Left renal pelvis (tissue), 4 donors: ENCODE data around the gene EFCAB8. TPM values are rescaled to one million over a fixed set of nuclear protein-coding genes. Genes with fewer than 3 reads are reported as not detected.
A peak's percentile ranks its signal among the peaks of the same experiment; 100 is the strongest.

Experiments used
- DNase-seq, 4 donors: peaks; one replicate each; pipeline ENCODE4 v3.0.0-alpha.2; 2013; ENCODE audit warnings: low read depth in 4 of 4, low spot score in 3 of 4
- polyA plus RNA-seq, 4 donors: library from polyadenylated mRNA; unstranded; fragments of 120-200 nt; gene quantifications; one replicate each; pipeline ENCODE4 v1.2.1, GENCODE V29; 2013; ENCODE audit not compliant: insufficient read length in 4 of 4

The EFCAB8 gene
- polyA plus RNA-seq, 4 donors: 0.20 to 0.29 (median 0.20) TPM; not detected in 1

DNA sequence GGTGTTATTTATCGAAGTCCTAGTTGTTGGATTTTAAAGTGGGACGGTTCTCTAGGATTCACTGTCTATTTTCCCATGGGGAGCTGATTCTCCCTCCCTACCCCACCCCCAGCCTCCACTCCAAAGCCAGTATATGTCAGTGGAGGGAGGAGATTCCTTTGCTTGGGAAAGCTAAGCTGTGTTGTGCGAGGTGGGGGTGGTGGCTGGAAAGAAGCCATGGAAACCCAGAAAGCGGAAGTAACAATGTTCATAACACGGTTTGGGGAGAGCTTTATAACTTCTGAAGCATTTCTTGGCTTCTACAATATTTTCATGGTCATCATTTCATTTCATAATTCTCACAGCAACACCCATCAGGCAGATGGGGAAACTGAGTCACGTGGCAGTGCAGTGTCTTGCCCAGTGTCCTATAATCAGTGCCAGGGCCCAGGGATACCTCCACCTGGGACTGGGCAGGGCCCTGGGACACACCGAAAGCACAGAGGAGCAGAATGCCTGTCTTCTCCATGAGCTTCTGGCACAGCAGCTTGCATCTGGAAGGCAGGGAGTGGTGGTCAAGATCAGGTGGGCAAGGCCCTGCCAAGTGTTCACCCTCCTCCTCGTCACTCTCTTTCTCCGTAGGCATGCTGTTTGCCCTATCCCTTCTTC, 141.0 kb downstream of the EFCAB8 start:
- no peak for DNase-seq

DNA sequence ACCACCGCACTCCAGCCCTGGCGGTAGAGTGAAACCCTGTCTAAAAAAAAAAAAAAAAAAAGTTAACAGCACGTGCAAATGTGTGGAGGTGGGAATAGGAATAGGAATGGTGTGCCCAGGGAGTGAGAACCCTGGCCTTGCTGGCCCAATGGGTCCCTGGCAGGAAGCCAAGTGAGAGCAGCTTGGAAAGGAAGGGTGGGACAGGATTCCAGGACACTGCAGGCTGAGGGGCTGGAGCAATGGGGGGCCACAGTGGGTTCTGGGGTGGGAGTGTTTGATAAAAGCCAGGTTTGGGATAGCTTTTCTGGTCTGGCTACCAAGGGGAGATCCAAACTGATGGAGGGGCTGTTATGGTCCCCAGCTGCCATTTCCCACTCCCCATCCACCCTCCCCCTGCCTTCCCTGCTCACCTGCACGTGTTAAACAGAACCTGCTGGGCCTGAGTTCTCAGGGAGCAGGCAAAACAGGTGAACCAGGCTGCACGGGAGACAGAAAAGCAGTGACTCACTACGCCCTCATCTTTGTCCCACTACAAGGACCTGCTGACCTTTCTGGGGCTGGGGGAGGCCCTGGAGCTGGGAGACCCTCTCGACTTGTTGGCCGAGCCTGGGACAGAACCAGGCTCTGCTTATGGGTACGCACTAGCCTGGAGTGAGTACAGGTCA, 142.2 kb downstream of the EFCAB8 start:
- no peak for DNase-seq

DNA sequence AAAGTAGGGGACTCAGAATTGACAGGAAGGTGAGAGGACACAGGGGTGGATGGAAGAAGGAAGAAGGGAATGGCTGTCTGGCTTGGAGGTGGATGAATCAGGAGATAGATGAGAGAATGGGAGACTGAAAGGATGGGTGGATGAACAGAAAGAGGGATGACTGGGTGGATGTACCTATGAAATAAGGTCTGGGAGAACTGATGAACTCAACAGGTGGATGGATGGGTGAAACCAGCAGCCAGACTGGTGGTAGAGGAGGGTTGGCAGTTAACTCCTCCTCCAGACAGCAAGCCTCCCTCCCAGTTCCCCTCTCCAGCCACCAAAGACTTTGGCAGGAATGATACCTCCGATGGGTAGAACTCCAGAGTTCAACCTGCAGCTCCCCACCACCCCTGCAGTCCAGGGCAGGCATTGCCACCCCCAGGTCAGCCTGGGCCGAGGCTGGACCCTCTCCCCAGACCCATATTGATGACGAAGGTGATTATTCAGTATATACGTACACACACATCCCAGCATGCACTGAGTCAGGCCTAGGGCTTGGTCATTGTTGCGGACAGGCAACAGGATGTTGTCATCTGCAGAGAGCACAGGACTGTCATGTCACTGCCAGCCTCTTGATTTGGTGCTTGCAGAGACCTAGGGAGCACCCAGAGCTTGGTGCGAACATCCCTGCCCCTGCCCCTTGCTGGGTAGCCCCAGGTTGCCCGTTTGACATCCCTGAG, 143.5 kb downstream of the EFCAB8 start:
- DNase-seq: no peak

DNA sequence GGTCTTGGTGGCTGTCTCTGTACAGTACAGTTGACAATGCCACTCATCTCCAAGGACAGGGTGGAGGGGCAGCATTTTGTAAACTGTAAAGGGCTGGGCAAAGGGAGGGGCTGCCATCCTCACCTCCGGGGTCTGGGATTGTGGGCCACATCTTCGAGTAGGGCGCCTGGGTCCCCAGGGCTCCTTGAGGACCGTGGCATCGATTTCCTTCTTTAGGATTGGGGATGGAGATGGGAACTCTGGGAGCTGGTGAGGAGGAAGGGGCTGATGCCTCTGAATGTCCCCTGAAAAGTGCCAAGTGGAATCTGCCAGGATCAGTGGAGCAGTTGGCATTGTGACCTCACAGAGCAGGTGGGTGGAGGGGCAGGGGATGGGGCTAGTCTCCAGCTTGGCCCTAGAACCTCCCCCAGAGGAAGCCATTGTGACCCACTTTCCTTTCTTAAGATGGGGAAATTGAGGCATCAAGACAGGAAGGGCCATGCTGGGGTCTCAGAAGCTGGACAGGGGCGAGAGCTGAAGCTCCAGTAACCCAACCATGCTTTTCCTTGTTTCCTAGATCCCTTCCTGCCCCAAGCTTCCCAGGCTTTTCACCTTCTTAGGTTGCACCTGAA, 145.5 kb downstream of the EFCAB8 start, which contains the start of gene SUN5:
TSS of gene SUN5 (minus strand) at position 293 of the 611 bp plus-strand sequence. CDS start at position 200, 93 bp downstream.
- no peak for DNase-seq

DNA sequence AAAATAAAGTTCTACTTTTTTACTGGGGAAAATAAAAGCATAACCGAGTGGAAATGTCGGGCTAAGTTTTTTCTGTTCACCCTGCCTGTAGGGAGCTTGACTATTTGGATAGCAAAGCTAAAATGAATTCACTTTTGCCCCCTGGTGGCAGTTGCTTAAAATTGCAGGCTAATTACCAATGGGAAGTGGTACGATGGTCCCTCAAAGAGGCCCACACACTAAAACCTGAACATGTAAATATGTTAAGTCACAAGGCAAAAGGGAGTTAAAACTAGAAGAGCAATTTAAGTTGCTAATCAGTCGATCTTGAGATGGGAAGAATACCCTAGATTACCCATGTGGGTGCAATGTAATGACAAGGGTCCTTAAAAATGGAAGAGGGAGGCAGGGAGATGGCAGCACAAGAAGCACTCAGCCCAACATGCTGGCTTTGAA, 146.4 kb downstream of the EFCAB8 start:
- no peak for DNase-seq

DNA sequence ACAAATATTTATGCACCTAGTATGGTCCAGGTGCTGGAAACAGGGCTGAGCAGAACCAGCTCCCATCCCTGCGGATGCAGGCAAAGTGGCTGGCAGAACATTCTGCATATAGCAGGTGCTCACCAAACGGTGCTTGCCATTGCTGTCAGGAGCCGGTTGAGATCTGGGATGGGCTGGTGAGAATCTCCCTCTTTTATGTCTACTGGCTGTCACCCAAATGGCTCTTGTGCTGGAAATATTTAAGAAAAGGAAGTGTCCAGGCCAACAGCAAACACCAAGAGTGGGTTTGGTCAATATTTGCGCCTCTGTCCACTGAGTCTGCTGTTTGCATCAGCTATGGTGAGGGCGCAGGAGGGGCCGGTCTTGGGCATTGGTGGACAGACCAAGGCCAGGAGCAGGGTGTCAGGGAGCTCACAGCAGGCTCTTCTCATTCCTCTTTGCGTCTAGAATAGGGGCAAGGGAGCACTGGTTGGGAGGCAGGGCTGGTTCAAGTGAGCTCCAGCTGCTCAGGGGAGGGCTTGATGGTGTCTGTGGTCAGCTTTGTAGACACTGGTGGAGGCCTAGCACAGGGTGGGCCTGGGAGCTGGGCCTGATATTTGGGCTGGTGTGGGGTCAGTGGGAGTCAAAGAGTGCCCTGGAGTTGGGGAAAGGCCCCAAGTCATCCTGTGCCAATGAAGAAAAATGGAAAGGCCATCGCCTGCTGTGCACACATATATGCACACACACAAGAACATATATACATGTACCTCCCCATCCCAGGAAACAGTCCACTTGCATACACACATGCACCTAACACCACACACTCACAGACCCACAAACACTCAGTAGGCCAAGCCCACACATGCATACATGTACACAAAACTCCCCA, 147.4 kb downstream of the EFCAB8 start:
- no peak for DNase-seq

DNA sequence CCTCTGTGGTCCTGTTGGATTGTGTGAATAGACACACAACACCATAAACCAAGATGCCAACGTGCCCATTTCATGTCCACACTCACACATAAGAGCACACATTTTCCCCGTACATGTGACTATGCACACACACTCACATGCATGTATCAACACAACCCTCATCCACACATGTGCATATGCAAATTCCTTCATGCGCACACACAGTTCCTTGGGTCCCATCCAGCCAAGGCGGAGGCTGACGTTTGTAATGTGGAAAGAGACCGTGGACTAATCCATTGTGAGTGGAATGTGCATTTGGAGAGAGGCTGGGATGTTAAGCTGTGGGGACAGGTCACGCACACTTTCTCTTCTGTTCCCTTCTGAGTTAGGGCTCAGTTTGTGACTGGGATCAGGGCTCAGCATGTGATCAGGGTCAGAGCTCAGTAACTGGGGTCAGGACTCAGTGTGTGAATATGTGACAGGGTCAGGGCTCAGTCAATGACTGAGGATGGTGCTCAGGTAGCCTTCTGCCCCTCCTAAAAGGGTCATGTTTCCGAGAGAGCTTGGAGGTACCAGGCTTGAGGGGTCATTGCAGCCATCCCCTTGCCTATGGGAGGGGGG, 148.2 kb downstream of the EFCAB8 start:
- DNase-seq: no peak

DNA sequence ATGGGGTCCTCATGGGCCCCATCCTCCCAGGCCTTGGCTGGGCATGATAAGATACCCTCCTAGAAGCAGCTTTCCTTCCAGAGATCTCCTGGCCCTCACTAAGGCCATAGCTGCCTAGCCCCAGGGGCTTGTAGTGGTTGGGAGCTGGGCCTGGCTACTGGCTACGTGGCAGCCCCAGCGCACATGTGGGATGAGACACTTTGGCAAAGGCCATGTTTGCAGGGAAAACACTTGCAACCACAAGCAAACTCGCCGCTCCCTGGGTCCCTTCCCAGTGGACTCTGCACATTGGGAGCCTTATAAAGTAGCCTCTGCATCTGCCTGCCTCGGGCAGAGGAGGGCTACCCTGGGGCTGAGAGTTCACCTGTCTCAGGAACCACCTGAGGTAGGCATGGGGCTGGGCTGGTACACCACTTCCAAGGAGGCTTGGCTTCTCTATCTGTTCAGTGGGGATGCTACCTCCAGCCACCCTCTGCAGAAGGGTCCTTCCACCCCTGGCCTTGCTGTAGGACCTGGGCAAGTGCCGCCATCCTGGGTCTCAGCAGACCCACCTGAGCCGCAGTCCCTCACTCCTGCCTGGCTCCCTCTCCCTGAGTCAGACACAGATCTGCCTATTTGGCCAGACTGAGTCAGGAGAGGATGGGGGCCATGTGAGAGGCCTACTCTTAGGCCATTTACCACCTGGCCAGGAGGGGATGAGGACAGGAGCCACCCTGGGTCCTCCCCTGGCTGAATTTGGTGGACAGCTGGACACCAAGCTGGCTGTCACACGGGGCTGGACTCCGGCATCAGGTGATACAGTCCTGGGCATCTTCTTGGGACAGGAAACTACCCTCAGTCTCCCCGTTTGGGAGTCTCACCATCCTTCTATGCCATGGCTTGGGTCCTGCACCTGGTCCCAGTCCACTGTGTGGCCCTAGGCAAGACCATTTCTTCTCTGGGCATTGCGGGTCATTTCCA, 148.9 kb downstream of the EFCAB8 start, which contains the start of gene BPIFB2:
TSS of gene BPIFB2 (plus strand) at position 329 of the 960 bp plus-strand sequence. CDS start 871 bp downstream, outside the sequence.
- DNase-seq: no peak

DNA sequence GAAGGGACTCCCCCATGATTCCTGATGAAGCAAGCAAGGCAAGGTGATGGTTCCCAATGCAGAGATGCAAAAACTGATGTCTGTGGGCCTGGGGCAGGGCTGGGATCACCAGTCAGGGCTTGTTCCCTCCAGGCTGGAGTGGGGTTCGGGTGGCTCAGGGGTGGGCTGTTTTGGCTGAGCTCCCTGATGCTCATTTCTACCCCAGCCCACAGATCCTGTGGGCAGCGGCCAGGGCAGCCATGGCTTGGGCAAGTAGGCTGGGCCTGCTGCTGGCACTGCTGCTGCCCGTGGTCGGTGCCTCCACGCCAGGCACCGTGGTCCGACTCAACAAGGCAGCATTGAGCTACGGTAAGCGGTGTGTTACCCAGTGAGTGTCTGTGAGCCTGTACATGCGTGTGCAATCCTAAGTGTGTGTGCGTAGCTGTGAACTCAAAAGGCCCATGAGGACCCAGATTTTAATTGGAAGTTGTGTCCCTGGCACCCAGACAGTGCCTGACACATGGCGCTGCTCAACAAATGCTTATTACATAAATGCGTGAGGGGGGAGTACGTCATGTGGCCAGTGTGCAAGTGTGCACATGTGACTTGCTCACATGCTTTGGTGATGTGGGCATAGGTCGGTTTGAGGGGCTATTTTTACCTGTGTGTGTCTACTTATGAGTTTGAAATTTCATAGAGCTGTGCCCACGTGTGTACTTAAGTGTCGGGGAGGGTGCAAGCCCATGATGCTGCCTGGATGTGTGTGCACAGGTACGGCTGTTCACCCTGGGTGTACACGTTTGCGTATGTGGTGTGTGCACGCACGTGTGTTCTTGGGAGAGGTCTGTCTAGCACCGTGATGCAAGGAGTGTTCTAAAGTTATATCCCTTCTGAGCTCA, 149.9 kb downstream of the EFCAB8 start:
- no peak for DNase-seq

DNA sequence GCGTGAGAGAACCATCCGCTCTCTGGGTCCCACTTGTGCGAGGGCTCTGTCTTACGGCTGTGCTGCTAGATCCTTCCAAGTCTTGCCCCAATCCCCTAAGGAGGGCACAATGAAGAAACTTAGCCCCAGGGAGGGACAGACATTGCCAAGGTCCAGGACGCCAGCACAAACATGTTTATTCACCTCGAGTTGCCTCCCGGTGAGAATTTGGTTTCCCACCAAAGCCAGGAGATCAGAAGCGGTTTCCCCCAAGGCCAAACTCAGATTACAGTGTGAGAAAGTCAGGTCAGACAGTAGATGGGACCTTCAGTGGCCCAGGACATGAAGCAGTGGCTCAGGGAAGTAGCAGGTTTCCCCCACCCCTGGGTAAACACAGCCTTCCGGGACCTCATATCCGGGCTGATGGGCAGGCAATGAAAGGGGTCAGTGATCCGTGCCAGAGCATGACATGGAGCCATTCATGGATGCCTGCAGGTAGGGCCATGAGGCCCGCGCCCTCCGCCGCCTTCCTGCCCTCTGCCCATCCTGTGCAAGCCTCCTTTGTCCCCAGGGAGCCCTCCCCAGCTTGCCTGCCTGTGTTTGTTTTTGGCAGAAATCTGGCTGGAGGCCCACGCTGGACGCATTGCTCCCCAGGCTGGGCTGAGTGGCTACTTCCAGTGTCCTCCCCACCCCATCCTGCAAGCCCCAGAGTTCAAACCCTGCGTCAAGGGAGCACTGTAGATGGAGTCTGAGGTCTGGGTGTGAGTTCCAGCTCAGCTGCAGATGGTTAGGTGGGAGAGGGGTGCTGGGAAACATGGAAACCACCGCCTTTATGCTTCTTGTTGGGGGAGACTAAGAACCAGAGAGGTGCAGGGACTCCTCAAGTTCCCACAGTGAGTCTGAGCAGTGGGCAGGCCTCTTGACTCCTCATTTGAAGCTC, 150.8 kb downstream of the EFCAB8 start:
- peak in 1 of 4 donors; percentile 25 for DNase-seq

DNA sequence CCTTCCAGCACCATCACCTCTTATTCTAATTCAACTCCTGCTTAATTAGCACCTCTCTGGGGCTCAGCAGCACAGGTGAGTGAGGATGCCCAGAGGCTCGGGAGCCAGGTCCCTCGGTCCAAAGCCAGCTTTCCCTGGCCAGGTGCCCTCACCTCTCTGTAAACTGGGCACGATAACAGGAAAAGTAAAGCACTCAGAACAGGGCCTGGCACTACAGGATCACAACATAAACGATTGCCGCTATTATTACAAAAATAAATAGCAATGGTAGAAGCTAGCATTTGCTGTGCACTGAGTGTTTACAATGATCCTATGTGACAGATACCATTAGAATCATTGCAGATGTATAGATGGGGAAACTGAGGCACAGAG, 151.4 kb downstream of the EFCAB8 start:
- DNase-seq: no peak

DNA sequence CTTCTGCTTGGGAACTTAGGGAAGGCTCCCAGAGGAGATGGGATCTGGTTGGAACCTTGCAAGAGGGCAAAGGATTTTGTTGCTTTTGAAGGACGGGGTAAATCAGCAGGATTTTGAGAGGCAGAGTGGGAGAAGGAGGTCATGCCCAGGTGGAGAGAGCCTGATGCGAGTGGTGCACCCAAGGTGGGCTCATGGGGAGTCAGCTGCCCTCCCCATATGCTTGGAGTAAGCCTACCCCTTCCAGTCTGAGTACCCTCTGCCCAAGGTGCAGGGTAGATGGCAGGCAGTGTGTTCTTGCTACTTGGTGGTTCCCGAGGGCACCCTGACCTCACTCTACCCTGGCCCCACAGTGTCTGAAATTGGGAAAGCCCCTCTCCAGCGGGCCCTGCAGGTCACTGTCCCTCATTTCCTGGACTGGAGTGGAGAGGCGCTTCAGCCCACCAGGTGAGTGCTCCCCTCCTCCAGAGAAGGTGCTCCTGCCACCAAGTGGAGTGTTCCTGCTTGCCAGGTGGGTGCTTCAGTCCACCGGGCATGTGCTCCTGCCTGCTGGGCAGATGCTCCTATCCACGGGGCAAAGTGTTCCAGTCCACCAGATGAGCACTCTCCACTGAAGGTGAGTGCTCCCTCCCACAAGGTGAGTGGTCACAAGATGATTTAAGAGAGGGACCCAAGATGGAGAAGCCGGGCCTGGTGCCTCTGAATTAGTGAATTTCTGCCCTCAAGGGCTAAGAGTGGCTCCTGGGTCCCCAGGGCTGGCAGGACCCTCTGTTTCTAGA, 152.1 kb downstream of the EFCAB8 start:
- DNase-seq: no peak
